Measurements from ENCODE around the gene DNAJC13. TPM values are rescaled to one million over a fixed set of nuclear protein-coding genes. Genes with fewer than 3 reads are reported as not detected.
"Not testable (repeated sequence)": the region's sequence is repeated elsewhere in the genome, so short reads cannot be mapped to it uniquely, and the experiment has no call there.

DNAJC13 gene
- 28.4 TPM for polyA plus RNA-seq (2013, experiment 1 of 2)
- polyA plus RNA-seq (2013, experiment 2 of 2) = 31.2 TPM

- no peaks in the 10 kb centered on the region for H3K9me3 ChIP-seq (ENCODE audit: control insufficient read depth, low read length)
- peak within 1 kb of the TSS; percentile 98 for H3K4me3 ChIP-seq (ENCODE audit: extremely low read depth, insufficient read depth, low read length, poor library complexity, severe bottlenecking)
- 3% methylated on average over 48 to 49 of the region's 63 CpGs for WGBS, 2 experiments (ENCODE audit: insufficient coverage in 2 of 2)
- peaks cover 27% of the 10 kb centered on the region for H3K4me1 ChIP-seq (ENCODE audit: control insufficient read depth, insufficient read depth, low read length, poor library complexity, severe bottlenecking)
- peak within 1 kb of the TSS; percentile 85 for H3K27ac ChIP-seq (ENCODE audit: low read depth, low read length, severe bottlenecking)
- peaks cover 8% of the 10 kb centered on the region for H3K36me3 ChIP-seq (ENCODE audit: control insufficient read depth, insufficient read depth, low read length)
Measured at GRCh38 chr3:132416807-132417694, at the start of gene DNAJC13. DNAJC13 (plus strand) TSS chr3:132417502; CDS start chr3:132434551, 17,049 bp downstream.

- Histone ChIP-seq H3K36me3 (ENCODE audit: control insufficient read depth, insufficient read depth, low read length) (no peaks in the 10 kb centered on the region), H3K4me3 (ENCODE audit: extremely low read depth, insufficient read depth, low read length, poor library complexity, severe bottlenecking) (no peak overlapping the region), H3K9me3 (ENCODE audit: control insufficient read depth, low read length) (no peaks in the 10 kb centered on the region), H3K27ac (ENCODE audit: low read depth, low read length, severe bottlenecking) (no peak overlapping the region), H3K4me1 (ENCODE audit: control insufficient read depth, insufficient read depth, low read length, poor library complexity, severe bottlenecking) (no peaks in the 10 kb centered on the region)
- WGBS, 2 experiments (ENCODE audit: insufficient coverage in 2 of 2) = 88 to 90% methylated on average over 1 to 2 of the region's 2 CpGs
Measured at GRCh38 chr3:132368515-132368914, 48.8 kb upstream of the DNAJC13 start.

GRCh38 chr3:132368962-132369361 is 48.3 kb upstream of the DNAJC13 start:
- no peak overlapping the region for H3K4me3 ChIP-seq (ENCODE audit: extremely low read depth, insufficient read depth, low read length, poor library complexity, severe bottlenecking)
- no peaks in the 10 kb centered on the region for H3K36me3 ChIP-seq (ENCODE audit: control insufficient read depth, insufficient read depth, low read length)
- H3K9me3 ChIP-seq (ENCODE audit: control insufficient read depth, low read length) = no peaks in the 10 kb centered on the region
- no peaks in the 10 kb centered on the region for H3K4me1 ChIP-seq (ENCODE audit: control insufficient read depth, insufficient read depth, low read length, poor library complexity, severe bottlenecking)
- no peak overlapping the region for H3K27ac ChIP-seq (ENCODE audit: low read depth, low read length, severe bottlenecking)

- 77 to 81% methylated on average over 24 of the region's 25 CpGs for WGBS, 2 experiments (ENCODE audit: insufficient coverage in 2 of 2)
- H3K9me3 ChIP-seq (ENCODE audit: control insufficient read depth, low read length); H3K4me1 ChIP-seq (ENCODE audit: control insufficient read depth, insufficient read depth, low read length, poor library complexity, severe bottlenecking); H3K36me3 ChIP-seq (ENCODE audit: control insufficient read depth, insufficient read depth, low read length); H3K4me3 ChIP-seq (ENCODE audit: extremely low read depth, insufficient read depth, low read length, poor library complexity, severe bottlenecking); H3K27ac ChIP-seq (ENCODE audit: low read depth, low read length, severe bottlenecking): not testable (repeated sequence)
Measured at GRCh38 chr3:132376945-132377354, 40.4 kb upstream of the DNAJC13 start.

GRCh38 chr3:132378048-132378762 is 39.1 kb upstream of the DNAJC13 start:
- WGBS, 2 experiments (ENCODE audit: insufficient coverage in 2 of 2) = 100% methylated on average over 1 of the region's 2 CpGs
- no peaks in the 10 kb centered on the region for H3K9me3 ChIP-seq (ENCODE audit: control insufficient read depth, low read length)
- H3K27ac ChIP-seq (ENCODE audit: low read depth, low read length, severe bottlenecking) = no peak overlapping the region
- H3K4me1 ChIP-seq (ENCODE audit: control insufficient read depth, insufficient read depth, low read length, poor library complexity, severe bottlenecking) = peaks cover 3% of the 10 kb centered on the region
- H3K36me3 ChIP-seq (ENCODE audit: control insufficient read depth, insufficient read depth, low read length) = no peaks in the 10 kb centered on the region
- H3K4me3 ChIP-seq (ENCODE audit: extremely low read depth, insufficient read depth, low read length, poor library complexity, severe bottlenecking) = no peak overlapping the region

- 70 to 92% methylated on average over 1 to 2 of the region's 2 CpGs for WGBS, 2 experiments (ENCODE audit: insufficient coverage in 2 of 2)
Measured at GRCh38 chr3:132378846-132379245, 38.5 kb upstream of the DNAJC13 start.

GRCh38 chr3:132380920-132381319 is 36.4 kb upstream of the DNAJC13 start:
- H3K27ac ChIP-seq (ENCODE audit: low read depth, low read length, severe bottlenecking) = no peak overlapping the region
- no peak overlapping the region for H3K4me3 ChIP-seq (ENCODE audit: extremely low read depth, insufficient read depth, low read length, poor library complexity, severe bottlenecking)
- no CpG with 5 or more reads among the region's 1 CpG for WGBS, 2 experiments (ENCODE audit: insufficient coverage in 2 of 2)

More at GRCh38 chr3:132378846-132379245, 38.5 kb upstream of the DNAJC13 start:
- H3K4me1 ChIP-seq (ENCODE audit: control insufficient read depth, insufficient read depth, low read length, poor library complexity, severe bottlenecking) = peaks cover 3% of the 10 kb centered on the region
- H3K36me3 ChIP-seq (ENCODE audit: control insufficient read depth, insufficient read depth, low read length) = no peaks in the 10 kb centered on the region
- no peaks in the 10 kb centered on the region for H3K9me3 ChIP-seq (ENCODE audit: control insufficient read depth, low read length)
- H3K4me3 ChIP-seq (ENCODE audit: extremely low read depth, insufficient read depth, low read length, poor library complexity, severe bottlenecking) = no peak overlapping the region
- no peak overlapping the region for H3K27ac ChIP-seq (ENCODE audit: low read depth, low read length, severe bottlenecking)

GRCh38 chr3:132381348-132381944 is 35.9 kb upstream of the DNAJC13 start:
- 92 to 94% methylated on average over 11 to 14 of the region's 14 CpGs for WGBS, 2 experiments (ENCODE audit: insufficient coverage in 2 of 2)
- Histone ChIP-seq H3K27ac (ENCODE audit: low read depth, low read length, severe bottlenecking) (no peak overlapping the region), H3K4me3 (ENCODE audit: extremely low read depth, insufficient read depth, low read length, poor library complexity, severe bottlenecking) (no peak overlapping the region), H3K36me3 (ENCODE audit: control insufficient read depth, insufficient read depth, low read length) (no peaks in the 10 kb centered on the region), H3K9me3 (ENCODE audit: control insufficient read depth, low read length) (no peaks in the 10 kb centered on the region), H3K4me1 (ENCODE audit: control insufficient read depth, insufficient read depth, low read length, poor library complexity, severe bottlenecking) (peaks cover 3% of the 10 kb centered on the region)

More at GRCh38 chr3:132380920-132381319, 36.4 kb upstream of the DNAJC13 start:
- peaks cover 3% of the 10 kb centered on the region for H3K4me1 ChIP-seq (ENCODE audit: control insufficient read depth, insufficient read depth, low read length, poor library complexity, severe bottlenecking)
- no peaks in the 10 kb centered on the region for H3K36me3 ChIP-seq (ENCODE audit: control insufficient read depth, insufficient read depth, low read length)
- no peaks in the 10 kb centered on the region for H3K9me3 ChIP-seq (ENCODE audit: control insufficient read depth, low read length)

GRCh38 chr3:132382267-132382666 is 35.0 kb upstream of the DNAJC13 start:
- H3K27ac ChIP-seq (ENCODE audit: low read depth, low read length, severe bottlenecking) = no peak overlapping the region
- 17 to 80% methylated on average over 1 to 2 of the region's 4 CpGs for WGBS, 2 experiments (ENCODE audit: insufficient coverage in 2 of 2)
- no peak overlapping the region for H3K4me3 ChIP-seq (ENCODE audit: extremely low read depth, insufficient read depth, low read length, poor library complexity, severe bottlenecking)
- no peaks in the 10 kb centered on the region for H3K36me3 ChIP-seq (ENCODE audit: control insufficient read depth, insufficient read depth, low read length)
- no peaks in the 10 kb centered on the region for H3K9me3 ChIP-seq (ENCODE audit: control insufficient read depth, low read length)
- peaks cover 3% of the 10 kb centered on the region for H3K4me1 ChIP-seq (ENCODE audit: control insufficient read depth, insufficient read depth, low read length, poor library complexity, severe bottlenecking)

- Histone ChIP-seq H3K4me3 (ENCODE audit: extremely low read depth, insufficient read depth, low read length, poor library complexity, severe bottlenecking) (no peak overlapping the region), H3K27ac (ENCODE audit: low read depth, low read length, severe bottlenecking) (no peak overlapping the region), H3K9me3 (ENCODE audit: control insufficient read depth, low read length) (no peaks in the 10 kb centered on the region), H3K4me1 (ENCODE audit: control insufficient read depth, insufficient read depth, low read length, poor library complexity, severe bottlenecking) (peaks cover 3% of the 10 kb centered on the region), H3K36me3 (ENCODE audit: control insufficient read depth, insufficient read depth, low read length) (no peaks in the 10 kb centered on the region)
Measured at GRCh38 chr3:132382688-132383194, 34.6 kb upstream of the DNAJC13 start.

All from mesodermal cell (in vitro differentiated cells).